Liver (tissue), 9 donors: ENCODE measurements around the gene TP53TG5. TPM values are rescaled to one million over a fixed set of nuclear protein-coding genes. Genes with fewer than 3 reads are reported as not detected.

Experiments used
- DNase-seq: peaks from one replicate; pipeline ENCODE4 v3.0.0-alpha.2; 2017; ENCODE audit warnings: low spot score
- H3K27ac ChIP-seq, 2 donors: one replicate each; pipeline ENCODE4 v1.7.0; 2013; ENCODE audit warnings: inconsistent platforms in 2 of 2, low read length in 2 of 2, control low read depth in 1 of 2, low read depth in 1 of 2, mild to moderate bottlenecking in 1 of 2
- H3K27me3 ChIP-seq, 4 donors: one replicate each; pipeline versions ENCODE4 v1.6.1 to v1.7.0; 2013; ENCODE audit warnings: low read length in 3 of 4, inconsistent platforms in 1 of 4, mild to moderate bottlenecking in 1 of 4, moderate library complexity in 1 of 4; ENCODE audit not compliant: control insufficient read depth in 4 of 4, insufficient read depth in 4 of 4
- H3K36me3 ChIP-seq, 4 donors: one replicate each; pipeline versions ENCODE4 v1.6.1 to v1.7.0; 2013; ENCODE audit warnings: low read length in 3 of 4, mild to moderate bottlenecking in 3 of 4, low read depth in 1 of 4, moderate library complexity in 1 of 4; ENCODE audit not compliant: control insufficient read depth in 4 of 4, insufficient read depth in 3 of 4
- H3K4me1 ChIP-seq, 4 donors: one replicate each; pipeline versions ENCODE4 v1.6.1 to v1.7.0; 2013; ENCODE audit warnings: low read length in 3 of 4, mild to moderate bottlenecking in 3 of 4, moderate library complexity in 1 of 4; ENCODE audit not compliant: control insufficient read depth in 4 of 4, insufficient read depth in 4 of 4
- H3K4me3 ChIP-seq, 3 donors: one replicate each; pipeline versions ENCODE4 v1.6.1 to v1.7.0; 2013; ENCODE audit warnings: low read length in 3 of 3, control low read depth in 1 of 3, low read depth in 1 of 3, mild to moderate bottlenecking in 1 of 3
- H3K9ac ChIP-seq, 2 donors: one replicate each; pipeline ENCODE4 v1.7.0; 2013; ENCODE audit warnings: low read length in 2 of 2, mild to moderate bottlenecking in 2 of 2, moderate library complexity in 2 of 2, control low read depth in 1 of 2, low read depth in 1 of 2
- H3K9me3 ChIP-seq, 4 donors: one replicate each; pipeline versions ENCODE4 v1.6.1 to v1.7.0; 2013; ENCODE audit warnings: low read length in 3 of 4; ENCODE audit not compliant: control insufficient read depth in 4 of 4
- EGR1 ChIP-seq, 2 donors: IDR thresholded peaks; 2 replicates each; pipeline ENCODE4 v1.6.1; 2016 to 2018; ENCODE audit warnings: antibody characterized with exemption in 2 of 2, low read depth in 2 of 2
- FOXA1 ChIP-seq: IDR thresholded peaks from 2 replicates; pipeline ENCODE4 v1.6.1; 2016; ENCODE audit warnings: antibody characterized with exemption
- FOXA2 ChIP-seq: IDR thresholded peaks from 2 replicates; pipeline ENCODE4 v1.6.1; 2016; ENCODE audit warnings: antibody characterized with exemption
- GABPA ChIP-seq, 2 donors: IDR thresholded peaks in 1 of 2; conservative IDR thresholded peaks in 1 of 2; 2 replicates each; pipeline ENCODE4 v1.6.1; 2016; ENCODE audit warnings: antibody characterized with exemption in 2 of 2, mild to moderate bottlenecking in 1 of 2, moderate library complexity in 1 of 2
- HNF4A ChIP-seq, 2 donors: conservative IDR thresholded peaks; 2 replicates each; pipeline ENCODE4 v1.6.1; 2016; ENCODE audit warnings: antibody characterized with exemption in 2 of 2, mild to moderate bottlenecking in 2 of 2
- HNF4G ChIP-seq: IDR thresholded peaks from 2 replicates; pipeline ENCODE4 v1.6.1; 2016; ENCODE audit warnings: antibody characterized with exemption
- JUND ChIP-seq, 2 donors: IDR thresholded peaks; 2 replicates each; pipeline ENCODE4 v1.6.1; 2016; ENCODE audit warnings: antibody characterized with exemption in 2 of 2
- NR2F2 ChIP-seq: IDR thresholded peaks from 2 replicates; pipeline ENCODE4 v1.6.1; 2016; ENCODE audit warnings: antibody characterized with exemption
- RAD21 ChIP-seq, 2 donors: IDR thresholded peaks; 2 replicates each; pipeline ENCODE4 v1.6.1; 2016; ENCODE audit warnings: antibody characterized with exemption in 2 of 2, mild to moderate bottlenecking in 2 of 2
- RXRA ChIP-seq, 2 donors: IDR thresholded peaks; 2 replicates each; pipeline ENCODE4 v1.6.1; 2017 to 2018; ENCODE audit warnings: antibody characterized with exemption in 2 of 2, mild to moderate bottlenecking in 1 of 2
- TAF1 ChIP-seq: conservative IDR thresholded peaks from 2 replicates; pipeline ENCODE4 v1.6.1; 2016; ENCODE audit warnings: antibody characterized with exemption, mild to moderate bottlenecking
- YY1 ChIP-seq: IDR thresholded peaks from 2 replicates; pipeline ENCODE4 v1.6.1; 2016; ENCODE audit warnings: antibody characterized with exemption, mild to moderate bottlenecking
- WGBS: extraction: QIAGEN DNeasy Blood & Tissue Kit; methylation state at CpG from one replicate; pipeline ENCODE4 v1.1.7; 2013; 5-methylcytosine and 5-hydroxymethylcytosine counted together
- polyA plus RNA-seq, 2 donors: library from polyadenylated mRNA; stranded (reverse) in 1 of 2; unstranded in 1 of 2; fragments of 200-250 nt in 1 of 2; fragments of >200 nt in 1 of 2; fragmentation: Nextera tagmentation in 1 of 2; extraction: Ambion mirVana in 1 of 2; gene quantifications; one replicate each; pipeline versions ENCODE4 v1.2.1 to v1.2.3, GENCODE V29; 2013 to 2015
- total RNA-seq, 2 donors: library from RNA; depleted of rRNA; stranded (reverse); fragments of >200 nt; gene quantifications; one replicate each; pipeline ENCODE4 v1.2.3, GENCODE V29; 2014
- TF ChIP-seq, protein P1 (sequence below): IDR thresholded peaks from 2 replicates; pipeline ENCODE4 v1.6.1; 2016; ENCODE audit warnings: antibody characterized with exemption
- TF ChIP-seq, protein P2 (sequence below): IDR thresholded peaks from 2 replicates; pipeline ENCODE4 v1.6.1; 2016; ENCODE audit warnings: antibody characterized with exemption, mild to moderate bottlenecking
- TF ChIP-seq, protein P3 (sequence below): fragments of 150-350 bp; IDR thresholded peaks from 2 replicates; pipeline ENCODE4 v1.5.1; 2017; ENCODE audit warnings: improper control_type of control experiment, low read depth, low read length; ENCODE audit not compliant: missing input control
- TF ChIP-seq, protein P4 (sequence below): IDR thresholded peaks from 2 replicates; pipeline ENCODE4 v1.6.1; 2016; ENCODE audit warnings: antibody characterized with exemption
- donor health status: healthy.
- donor health status: healthy.
- donor health status: healthy.
- donor health status: healthy.
- donor health status: healthy.

TP53TG5 gene
- total and polyA plus RNA-seq, 4 donors, result not detected

DNA sequence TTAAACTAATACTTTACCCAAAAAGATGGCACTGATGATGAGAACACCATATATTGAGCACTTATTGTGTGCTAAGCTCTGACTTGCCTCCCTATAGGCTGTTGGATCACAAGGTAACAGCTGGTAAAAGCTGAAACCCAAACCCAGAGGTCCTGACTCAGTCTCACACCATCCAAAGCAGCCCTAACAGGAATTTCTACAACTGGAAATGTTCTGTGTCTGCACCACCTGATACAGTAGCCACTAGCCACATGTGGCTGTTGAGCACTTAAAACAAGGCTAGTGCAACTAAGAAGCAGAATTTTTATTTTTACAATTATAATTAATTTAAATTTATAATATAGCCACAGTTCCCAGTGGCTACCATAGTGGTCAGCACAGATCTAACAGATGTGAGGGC is 54.4 kb downstream of the TP53TG5 start:
- Histone ChIP-seq H3K4me3 (no peak overlapping the region), H3K27me3 (no peaks in the 10 kb centered on the region), H3K4me1 (peaks cover 0 to 2% (median 0%) of the 10 kb centered on the region in 4 donors), H3K27ac (peak overlapping the region in 1 of 2 donors; percentile 23), H3K9ac (no peak overlapping the region), H3K36me3 (peaks cover 11 to 32% (median 26%) of the 10 kb centered on the region in 4 donors), H3K9me3 (no peaks in the 10 kb centered on the region)
- TF ChIP-seq, protein P1, sequence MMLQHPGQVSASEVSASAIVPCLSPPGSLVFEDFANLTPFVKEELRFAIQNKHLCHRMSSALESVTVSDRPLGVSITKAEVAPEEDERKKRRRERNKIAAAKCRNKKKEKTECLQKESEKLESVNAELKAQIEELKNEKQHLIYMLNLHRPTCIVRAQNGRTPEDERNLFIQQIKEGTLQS, result no peak
- no peak for TF ChIP-seq RXRA (IDR thresholded peaks at IDR 0.05)
- TF ChIP-seq, protein P2, sequence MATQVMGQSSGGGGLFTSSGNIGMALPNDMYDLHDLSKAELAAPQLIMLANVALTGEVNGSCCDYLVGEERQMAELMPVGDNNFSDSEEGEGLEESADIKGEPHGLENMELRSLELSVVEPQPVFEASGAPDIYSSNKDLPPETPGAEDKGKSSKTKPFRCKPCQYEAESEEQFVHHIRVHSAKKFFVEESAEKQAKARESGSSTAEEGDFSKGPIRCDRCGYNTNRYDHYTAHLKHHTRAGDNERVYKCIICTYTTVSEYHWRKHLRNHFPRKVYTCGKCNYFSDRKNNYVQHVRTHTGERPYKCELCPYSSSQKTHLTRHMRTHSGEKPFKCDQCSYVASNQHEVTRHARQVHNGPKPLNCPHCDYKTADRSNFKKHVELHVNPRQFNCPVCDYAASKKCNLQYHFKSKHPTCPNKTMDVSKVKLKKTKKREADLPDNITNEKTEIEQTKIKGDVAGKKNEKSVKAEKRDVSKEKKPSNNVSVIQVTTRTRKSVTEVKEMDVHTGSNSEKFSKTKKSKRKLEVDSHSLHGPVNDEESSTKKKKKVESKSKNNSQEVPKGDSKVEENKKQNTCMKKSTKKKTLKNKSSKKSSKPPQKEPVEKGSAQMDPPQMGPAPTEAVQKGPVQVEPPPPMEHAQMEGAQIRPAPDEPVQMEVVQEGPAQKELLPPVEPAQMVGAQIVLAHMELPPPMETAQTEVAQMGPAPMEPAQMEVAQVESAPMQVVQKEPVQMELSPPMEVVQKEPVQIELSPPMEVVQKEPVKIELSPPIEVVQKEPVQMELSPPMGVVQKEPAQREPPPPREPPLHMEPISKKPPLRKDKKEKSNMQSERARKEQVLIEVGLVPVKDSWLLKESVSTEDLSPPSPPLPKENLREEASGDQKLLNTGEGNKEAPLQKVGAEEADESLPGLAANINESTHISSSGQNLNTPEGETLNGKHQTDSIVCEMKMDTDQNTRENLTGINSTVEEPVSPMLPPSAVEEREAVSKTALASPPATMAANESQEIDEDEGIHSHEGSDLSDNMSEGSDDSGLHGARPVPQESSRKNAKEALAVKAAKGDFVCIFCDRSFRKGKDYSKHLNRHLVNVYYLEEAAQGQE, result no peak
- no peak for TF ChIP-seq JUND (IDR thresholded peaks at IDR 0.05)
- TF ChIP-seq FOXA2, result no peak
- no peak for TF ChIP-seq RAD21 (IDR thresholded peaks at IDR 0.05)
- TF ChIP-seq NR2F2, result no peak
- TF ChIP-seq YY1, result no peak
- TF ChIP-seq, protein P3, sequence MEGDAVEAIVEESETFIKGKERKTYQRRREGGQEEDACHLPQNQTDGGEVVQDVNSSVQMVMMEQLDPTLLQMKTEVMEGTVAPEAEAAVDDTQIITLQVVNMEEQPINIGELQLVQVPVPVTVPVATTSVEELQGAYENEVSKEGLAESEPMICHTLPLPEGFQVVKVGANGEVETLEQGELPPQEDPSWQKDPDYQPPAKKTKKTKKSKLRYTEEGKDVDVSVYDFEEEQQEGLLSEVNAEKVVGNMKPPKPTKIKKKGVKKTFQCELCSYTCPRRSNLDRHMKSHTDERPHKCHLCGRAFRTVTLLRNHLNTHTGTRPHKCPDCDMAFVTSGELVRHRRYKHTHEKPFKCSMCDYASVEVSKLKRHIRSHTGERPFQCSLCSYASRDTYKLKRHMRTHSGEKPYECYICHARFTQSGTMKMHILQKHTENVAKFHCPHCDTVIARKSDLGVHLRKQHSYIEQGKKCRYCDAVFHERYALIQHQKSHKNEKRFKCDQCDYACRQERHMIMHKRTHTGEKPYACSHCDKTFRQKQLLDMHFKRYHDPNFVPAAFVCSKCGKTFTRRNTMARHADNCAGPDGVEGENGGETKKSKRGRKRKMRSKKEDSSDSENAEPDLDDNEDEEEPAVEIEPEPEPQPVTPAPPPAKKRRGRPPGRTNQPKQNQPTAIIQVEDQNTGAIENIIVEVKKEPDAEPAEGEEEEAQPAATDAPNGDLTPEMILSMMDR, result no peak
- no peak for TF ChIP-seq FOXA1
- no peak for DNase-seq

DNA sequence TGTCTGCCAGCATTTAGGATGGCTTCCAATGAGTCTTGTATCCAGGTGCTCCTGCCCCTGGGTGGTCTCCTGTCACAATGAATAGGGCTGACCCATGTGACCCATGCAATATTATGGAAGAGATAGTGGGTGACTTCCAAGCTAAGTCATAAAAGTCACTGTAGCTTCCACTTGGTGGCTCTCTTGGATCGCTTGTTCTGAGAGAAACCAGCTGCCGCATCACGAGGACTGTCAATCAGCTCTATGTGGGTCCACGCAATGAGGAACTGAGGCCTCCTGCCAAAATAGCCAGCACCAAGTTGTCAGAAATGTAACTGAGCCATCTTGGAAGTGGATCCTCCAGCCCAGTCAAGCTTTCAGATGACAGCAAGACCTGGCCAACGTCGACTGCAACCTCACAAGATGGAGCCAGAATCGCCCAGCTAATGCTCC is 55.2 kb downstream of the TP53TG5 start:
- H3K4me1 ChIP-seq, result peaks cover 0 to 2% (median 0%) of the 10 kb centered on the region in 4 donors

More for the DNA sequence above, 55.2 kb downstream of the TP53TG5 start:
- no peak for DNase-seq
- Histone ChIP-seq H3K9me3 (no peaks in the 10 kb centered on the region), H3K27ac (no peak overlapping the region), H3K27me3 (no peaks in the 10 kb centered on the region), H3K4me3 (no peak overlapping the region), H3K36me3 (peaks cover 7 to 24% (median 19%) of the 10 kb centered on the region in 4 donors), H3K9ac (no peak overlapping the region)
- WGBS, result 35% methylated on average over 7 of the region's 7 CpGs
- TF ChIP-seq YY1 (peak; percentile 56), HNF4A (conservative IDR thresholded peaks at IDR 0.05) (peak; percentile 7 to 40), EGR1 (IDR thresholded peaks at IDR 0.05; ENCODE audit: low read depth in 2 of 2) (no peak), RXRA (IDR thresholded peaks at IDR 0.05) (no peak), NR2F2 (no peak), TAF1 (no peak), HNF4G (no peak), GABPA (IDR thresholded peaks at IDR 0.05 in 1 of 2, conservative IDR thresholded peaks at IDR 0.05 in 1 of 2) (no peak), RAD21 (IDR thresholded peaks at IDR 0.05) (peak; percentile 90 to 95)
- TF ChIP-seq, protein P3, result peak; percentile 58
- TF ChIP-seq, protein P4, sequence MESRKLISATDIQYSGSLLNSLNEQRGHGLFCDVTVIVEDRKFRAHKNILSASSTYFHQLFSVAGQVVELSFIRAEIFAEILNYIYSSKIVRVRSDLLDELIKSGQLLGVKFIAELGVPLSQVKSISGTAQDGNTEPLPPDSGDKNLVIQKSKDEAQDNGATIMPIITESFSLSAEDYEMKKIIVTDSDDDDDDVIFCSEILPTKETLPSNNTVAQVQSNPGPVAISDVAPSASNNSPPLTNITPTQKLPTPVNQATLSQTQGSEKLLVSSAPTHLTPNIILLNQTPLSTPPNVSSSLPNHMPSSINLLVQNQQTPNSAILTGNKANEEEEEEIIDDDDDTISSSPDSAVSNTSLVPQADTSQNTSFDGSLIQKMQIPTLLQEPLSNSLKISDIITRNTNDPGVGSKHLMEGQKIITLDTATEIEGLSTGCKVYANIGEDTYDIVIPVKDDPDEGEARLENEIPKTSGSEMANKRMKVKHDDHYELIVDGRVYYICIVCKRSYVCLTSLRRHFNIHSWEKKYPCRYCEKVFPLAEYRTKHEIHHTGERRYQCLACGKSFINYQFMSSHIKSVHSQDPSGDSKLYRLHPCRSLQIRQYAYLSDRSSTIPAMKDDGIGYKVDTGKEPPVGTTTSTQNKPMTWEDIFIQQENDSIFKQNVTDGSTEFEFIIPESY, result no peak
